HG02973 (cell line): Measurements from ENCODE around the gene ABCA4.

Experiments used
- ATAC-seq: cut with Tn5 transposase; IDR thresholded peaks from one replicate; pipeline ENCODE4 v1.9.1; 2021; ENCODE audit warnings: moderate library complexity; ENCODE audit not compliant: unreplicated experiment

ABCA4 gene

GRCh38 chr1:94084547-94084946, 36.4 kb downstream of the ABCA4 start:
- no peak for ATAC-seq

- no peak for ATAC-seq
Measured at GRCh38 chr1:94084085-94084484, 36.9 kb downstream of the ABCA4 start.

DNA sequence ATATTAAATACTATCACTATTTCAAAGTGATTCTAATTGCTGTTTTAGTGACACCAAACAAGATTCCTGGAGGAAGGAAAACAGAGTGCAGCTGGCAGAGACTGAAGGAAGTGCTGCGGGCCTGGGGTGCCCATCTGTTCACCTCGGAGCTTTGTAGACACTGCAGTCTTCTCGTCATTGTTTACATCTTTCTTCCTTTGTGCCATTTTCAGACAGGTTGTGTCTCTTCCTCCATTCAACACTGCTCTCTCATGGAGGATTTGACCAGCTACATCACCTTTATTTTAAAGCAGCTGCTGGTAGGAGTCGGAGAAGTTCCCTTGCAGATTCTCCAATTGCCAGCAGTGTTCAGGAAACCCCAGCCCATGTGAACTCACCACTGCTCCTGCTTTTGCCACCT, 37.3 kb downstream of the ABCA4 start:
- no peak for ATAC-seq

DNA sequence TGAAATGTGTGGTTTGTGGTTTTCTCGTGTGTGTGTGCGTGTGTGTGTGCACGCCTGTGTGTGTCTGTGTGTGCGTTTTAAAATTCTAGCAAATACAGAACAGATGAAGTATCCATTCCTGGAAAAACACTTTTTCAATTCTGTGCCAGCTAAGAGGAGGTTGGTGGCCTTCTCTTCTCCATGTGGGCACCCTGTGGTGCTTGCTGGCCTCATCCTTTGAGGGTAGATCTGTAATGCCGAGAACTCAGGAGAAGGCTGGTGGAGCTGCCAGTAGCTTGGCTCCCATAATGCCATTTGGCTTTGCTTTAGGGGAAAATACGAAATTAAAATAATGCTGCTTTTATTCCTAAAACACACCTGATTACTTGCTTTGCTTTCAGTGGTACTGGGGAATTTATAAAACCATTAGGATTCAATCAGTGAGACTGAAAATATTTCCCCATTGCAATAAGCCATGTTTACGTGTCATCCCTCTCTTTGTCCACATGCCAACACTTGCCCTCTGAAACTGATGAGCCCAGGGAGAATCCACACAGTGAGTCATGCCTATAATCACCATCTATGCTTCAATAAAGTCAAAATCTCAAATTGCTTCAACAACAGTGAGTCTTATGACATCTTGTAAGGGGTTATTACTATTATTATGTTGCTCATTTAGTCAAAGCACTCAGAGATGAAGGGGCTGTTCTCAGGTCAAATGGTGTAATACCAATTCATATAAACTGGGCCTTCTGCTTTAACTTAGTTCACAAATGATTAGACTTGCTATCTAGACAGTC, 39.2 kb downstream of the ABCA4 start:
- no peak for ATAC-seq

DNA sequence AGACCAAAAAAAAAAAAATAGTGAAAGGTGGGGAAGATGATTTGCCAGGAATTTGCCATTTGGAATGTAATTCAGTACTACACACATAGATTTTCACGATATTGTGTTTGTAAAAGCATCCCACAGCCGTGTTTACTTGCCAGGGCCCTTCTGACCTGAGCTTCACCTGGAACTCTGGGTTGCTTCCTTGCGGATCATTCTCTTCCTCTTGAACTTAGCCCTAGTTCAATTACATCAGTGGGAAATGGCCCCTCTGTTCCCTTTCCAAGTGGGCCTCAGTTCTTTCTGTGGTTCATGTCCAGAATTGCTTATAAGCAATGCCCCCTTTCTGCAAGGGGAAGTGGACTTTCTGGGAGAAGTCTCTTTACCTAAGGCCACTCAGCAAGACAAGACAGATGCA, 41.0 kb downstream of the ABCA4 start:
- ATAC-seq: no peak

DNA sequence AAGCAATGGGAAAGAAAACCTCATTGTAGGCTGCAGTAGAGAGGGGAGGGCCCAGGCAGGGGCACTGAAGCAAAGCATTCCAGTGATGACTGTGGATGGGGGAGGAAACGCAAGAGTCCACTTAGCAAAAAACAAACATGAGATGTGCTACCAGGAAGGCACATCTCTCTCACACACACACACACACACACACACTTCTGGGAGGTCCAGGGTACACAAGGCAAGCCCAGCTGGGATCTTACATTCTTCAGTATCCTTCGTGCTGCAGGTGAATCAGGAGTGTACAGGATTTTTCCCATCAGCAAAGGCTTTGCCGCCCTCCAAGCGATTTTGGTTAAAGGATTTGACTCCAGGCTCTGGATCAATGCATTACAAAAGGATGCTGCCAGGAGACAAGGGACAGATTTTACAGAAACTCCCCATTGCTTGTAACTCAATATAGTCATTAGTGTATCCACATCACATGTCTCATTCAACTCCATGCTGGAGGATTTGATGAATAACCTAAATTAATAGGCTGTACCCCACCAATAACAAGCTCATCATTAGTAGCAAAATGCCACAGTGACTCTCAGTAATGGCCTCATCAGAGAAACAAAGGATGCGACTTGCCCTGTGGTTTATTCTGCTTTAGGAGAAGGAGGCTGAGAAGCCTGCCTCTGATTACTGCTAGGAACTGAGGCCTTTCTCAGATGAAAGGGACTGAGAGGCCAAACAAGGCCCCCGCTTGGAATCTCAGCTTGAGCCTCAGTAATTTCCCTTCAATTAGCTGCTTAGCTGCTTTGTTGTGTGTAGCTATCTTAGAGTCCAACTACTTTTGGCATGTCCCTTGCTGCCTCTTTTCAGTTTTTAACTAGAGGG, 41.6 kb downstream of the ABCA4 start:
- no peak for ATAC-seq

DNA sequence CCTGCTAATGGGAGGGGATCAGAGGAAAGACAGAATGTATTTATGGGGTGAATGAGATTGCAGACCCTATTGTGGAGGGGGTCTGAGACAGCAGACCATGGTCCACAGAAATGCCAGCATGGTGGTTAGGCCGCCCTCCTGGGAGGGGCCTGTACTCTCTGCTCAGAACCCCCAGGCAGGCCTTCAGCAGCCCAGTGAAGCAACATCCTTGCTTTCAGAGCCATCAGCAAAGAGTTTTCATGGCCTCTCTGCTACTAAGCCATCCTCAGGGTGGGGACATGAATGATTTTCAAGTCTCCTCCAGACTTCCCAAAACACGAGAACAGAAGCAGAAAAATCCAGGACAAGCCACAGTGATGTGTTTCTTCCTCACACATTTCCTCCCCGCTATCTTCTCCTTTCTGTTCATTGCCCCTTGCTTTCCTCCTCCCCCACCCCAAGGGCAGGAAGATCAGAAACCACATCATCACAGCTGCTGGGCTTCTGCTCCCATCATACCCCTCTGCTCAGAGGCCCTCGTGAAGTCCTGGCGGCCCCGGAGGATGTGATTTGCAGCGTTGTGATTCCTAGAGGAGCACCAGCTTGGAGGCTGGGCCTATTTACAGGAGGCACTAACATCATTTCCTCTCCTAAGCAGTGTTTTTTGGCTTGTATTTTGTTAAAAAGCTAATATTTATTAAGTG, 48.0 kb downstream of the ABCA4 start:
- ATAC-seq: no peak

GRCh38 chr1:94071976-94072375, 49.0 kb downstream of the ABCA4 start:
- no peak for ATAC-seq

GRCh38 chr1:94071391-94071790, 49.6 kb downstream of the ABCA4 start:
- no peak for ATAC-seq

GRCh38 chr1:94070865-94071264, 50.1 kb downstream of the ABCA4 start:
- no peak for ATAC-seq

GRCh38 chr1:94069919-94070285, 51.0 kb downstream of the ABCA4 start:
- ATAC-seq: no peak

- no peak for ATAC-seq
Measured at GRCh38 chr1:94068999-94069918, 51.7 kb downstream of the ABCA4 start.

DNA sequence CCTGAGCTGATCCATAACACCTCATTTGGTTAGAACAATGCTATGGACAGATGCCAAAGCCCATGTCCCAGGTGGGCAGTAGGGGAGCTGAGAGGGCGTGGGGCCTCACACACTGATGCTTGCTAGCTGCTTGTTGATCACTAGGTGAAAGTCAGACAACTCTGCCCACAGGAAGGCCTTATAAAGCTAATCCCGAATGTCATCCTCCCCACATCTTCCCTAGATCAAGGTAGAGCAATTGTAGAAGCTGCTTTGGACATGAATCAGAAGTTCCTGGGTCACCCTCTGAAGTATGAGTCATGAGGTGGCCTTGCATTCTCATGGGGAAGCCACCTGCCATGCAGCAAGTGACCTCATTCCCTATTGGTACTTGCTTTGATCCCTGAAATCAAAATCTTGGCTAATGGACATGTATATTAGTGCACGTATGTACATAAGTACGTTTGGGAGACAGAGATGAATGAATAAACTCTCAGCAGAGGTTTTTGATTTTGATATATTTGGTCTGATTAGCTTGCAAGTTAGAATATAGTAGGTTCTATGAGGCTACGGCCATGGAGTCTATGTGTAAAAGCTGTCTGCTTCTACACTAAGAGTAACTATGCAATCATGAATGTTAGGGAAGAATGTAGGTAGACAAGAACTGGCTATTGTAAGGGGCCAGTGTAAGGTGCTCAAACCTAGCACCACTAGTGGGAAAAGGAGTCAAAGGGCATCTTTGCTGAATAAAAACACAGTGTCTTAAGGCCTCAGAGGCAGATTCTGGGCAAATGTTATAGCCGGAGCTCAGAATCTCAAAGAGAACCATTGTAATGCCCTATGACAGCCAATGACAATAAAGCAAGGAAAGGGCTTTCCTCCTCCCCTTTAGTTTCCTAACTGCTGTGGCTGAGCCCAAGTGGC, 52.6 kb downstream of the ABCA4 start:
- ATAC-seq: no peak

GRCh38 chr1:94067196-94067595, 53.8 kb downstream of the ABCA4 start:
- ATAC-seq: no peak

- ATAC-seq: no peak
Measured at GRCh38 chr1:94063379-94063778, 57.6 kb downstream of the ABCA4 start.

DNA sequence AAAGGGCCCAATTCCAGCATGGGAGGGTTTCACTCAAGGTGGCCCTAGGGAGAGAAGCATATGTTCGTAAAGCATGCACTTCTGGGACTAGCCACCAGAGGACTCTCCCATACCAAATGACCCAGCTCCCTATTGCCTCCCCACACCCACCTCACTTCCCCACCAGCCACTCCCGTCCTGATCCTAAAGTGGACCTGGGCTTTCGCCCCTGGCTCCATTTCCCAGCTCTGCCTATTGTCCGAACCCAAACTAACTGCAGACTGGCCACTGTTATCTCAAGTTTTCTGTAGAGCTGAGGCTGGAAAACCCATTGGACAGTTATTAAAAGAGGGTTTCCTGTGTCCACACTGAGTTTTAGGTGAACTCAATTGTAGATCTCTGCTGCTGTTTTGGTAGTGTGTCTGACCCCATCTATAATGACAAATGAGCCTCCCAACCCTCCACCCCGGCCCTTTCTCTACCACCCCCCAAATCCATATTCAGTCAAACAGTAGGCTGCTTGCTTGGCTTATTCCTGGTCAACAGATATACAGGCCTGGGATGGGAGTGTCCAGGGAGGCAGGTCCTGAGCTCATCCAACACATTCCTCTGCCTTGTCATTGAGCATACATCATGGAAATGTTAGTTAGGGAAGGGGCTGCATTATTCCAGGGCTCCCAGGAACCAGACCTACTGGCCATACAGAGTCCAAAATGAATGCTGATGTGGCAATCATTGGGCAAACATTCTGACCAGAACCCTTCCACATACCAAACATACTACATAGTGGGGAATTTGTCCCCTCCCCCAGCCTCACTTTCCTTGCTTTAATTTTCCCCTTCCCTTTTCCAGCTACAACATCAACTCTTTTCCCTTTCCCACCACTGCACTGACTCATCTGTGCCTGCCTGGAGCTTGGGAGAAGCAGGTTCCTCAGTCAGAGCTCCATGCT, 59.2 kb downstream of the ABCA4 start:
- ATAC-seq: peak; percentile 70

GRCh38 chr1:94060720-94061119, 60.2 kb downstream of the ABCA4 start:
- ATAC-seq: no peak

GRCh38 chr1:94058766-94059165, 62.2 kb downstream of the ABCA4 start:
- ATAC-seq: no peak

DNA sequence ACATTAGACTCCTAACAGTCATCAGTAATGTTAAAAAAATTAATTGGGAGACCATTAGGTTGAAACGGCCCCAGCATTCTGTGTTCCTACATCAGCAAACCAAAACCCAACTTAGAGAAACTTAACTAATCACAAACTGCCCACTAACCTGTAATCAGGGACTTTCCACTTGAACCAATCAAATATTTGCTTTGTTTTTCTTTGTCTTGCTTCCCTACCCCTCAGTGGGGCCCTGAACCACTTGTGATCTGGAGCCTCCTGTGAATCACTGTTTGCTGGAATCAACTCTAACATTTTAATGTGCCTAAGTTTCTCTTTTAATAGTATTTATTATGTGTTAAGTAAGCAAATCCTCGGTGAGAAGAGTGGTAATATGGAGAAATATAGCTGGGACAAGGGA, 64.0 kb downstream of the ABCA4 start:
- ATAC-seq: no peak
